Measurements from ENCODE around the gene DZIP3. TPM values are rescaled to one million over a fixed set of nuclear protein-coding genes. Genes with fewer than 3 reads are reported as not detected.

DZIP3 gene
- total RNA-seq, 1 donor from 2014 or later, result 89.0 TPM

DNA sequence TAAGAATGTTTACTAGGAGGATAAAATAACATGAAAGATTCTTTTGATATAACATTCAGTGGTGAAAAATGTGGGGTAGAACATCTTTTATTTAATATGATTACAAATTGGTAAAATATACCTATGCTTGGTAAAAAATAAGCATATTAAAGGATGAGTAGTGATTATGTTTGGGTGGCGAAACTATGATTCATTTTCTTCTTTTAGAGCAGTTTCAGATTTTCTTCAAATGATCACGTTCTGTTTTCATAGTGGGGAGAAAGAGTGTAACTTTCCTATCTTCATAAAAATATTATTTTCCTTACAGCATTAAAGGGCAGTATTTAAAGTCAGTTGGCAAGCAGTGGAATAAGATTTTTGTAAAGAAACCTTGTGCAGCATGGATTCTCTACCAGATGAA, 15.5 kb downstream of the DZIP3 start:
- Histone ChIP-seq H2AFZ (replicated peaks) (no peak overlapping the region), H3K4me3 (no peak overlapping the region), H3K9me3 (ENCODE audit: low read depth) (no peaks in the 10 kb centered on the region), H3K79me2 (ENCODE audit: low read depth) (peaks cover 49% of the 10 kb centered on the region), H3K27ac (no peak overlapping the region), H3K9ac (no peak overlapping the region), H3K36me3 (peaks cover 3% of the 10 kb centered on the region), H3K27me3 (no peaks in the 10 kb centered on the region), H3F3A (ENCODE audit: low read depth) (peaks cover 13% of the 10 kb centered on the region), H3K4me1 (peaks cover 26% of the 10 kb centered on the region), H3K4me2 (no peak overlapping the region), H4K20me1 (ENCODE audit: low read depth) (peaks cover 6% of the 10 kb centered on the region)
- Mint-ChIP-seq H3K4me1 (peaks cover 20% of the 10 kb centered on the region), H3K36me3 (peaks cover 32% of the 10 kb centered on the region), H3K4me3 (no peak overlapping the region), H3K27me3 (ENCODE audit: insufficient read depth, low read depth) (no peaks in the 10 kb centered on the region), H3K27ac (no peak overlapping the region), H3K9me3 (peaks cover 5% of the 10 kb centered on the region)
- no peak for TF ChIP-seq EZH2 (IDR thresholded peaks at IDR 0.05)
- TF ChIP-seq, protein P1, sequence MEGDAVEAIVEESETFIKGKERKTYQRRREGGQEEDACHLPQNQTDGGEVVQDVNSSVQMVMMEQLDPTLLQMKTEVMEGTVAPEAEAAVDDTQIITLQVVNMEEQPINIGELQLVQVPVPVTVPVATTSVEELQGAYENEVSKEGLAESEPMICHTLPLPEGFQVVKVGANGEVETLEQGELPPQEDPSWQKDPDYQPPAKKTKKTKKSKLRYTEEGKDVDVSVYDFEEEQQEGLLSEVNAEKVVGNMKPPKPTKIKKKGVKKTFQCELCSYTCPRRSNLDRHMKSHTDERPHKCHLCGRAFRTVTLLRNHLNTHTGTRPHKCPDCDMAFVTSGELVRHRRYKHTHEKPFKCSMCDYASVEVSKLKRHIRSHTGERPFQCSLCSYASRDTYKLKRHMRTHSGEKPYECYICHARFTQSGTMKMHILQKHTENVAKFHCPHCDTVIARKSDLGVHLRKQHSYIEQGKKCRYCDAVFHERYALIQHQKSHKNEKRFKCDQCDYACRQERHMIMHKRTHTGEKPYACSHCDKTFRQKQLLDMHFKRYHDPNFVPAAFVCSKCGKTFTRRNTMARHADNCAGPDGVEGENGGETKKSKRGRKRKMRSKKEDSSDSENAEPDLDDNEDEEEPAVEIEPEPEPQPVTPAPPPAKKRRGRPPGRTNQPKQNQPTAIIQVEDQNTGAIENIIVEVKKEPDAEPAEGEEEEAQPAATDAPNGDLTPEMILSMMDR (IDR thresholded peaks at IDR 0.05), result no peak
- no peak for TF ChIP-seq EZH2phosphoT487 (IDR thresholded peaks at IDR 0.05)
- DNase-seq (ENCODE audit: low spot score), result no peak

DNA sequence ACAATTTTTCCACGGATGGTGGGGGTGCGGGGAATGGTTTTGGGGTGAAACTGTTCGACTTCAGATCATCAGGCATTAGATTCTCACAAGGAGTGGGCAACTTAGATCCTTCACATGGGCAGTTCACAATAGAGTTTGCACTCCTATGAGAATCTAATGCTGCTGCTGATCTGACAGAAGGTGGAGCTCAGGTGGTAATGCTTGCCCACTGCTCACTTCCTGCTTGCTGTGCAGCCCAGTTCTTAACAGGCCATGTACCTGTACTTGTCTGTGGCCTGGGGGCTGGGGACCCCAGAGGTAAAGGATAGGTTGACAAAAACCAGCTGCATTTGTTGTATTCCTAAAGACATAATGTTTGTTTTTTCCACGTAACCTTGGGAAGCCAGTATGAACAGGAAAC, 16.0 kb downstream of the DZIP3 start:
- Mint-ChIP-seq H3K4me3 (no peak overlapping the region), H3K36me3 (peaks cover 30% of the 10 kb centered on the region), H3K27ac (no peak overlapping the region), H3K9me3 (peaks cover 5% of the 10 kb centered on the region), H3K4me1 (peaks cover 20% of the 10 kb centered on the region), H3K27me3 (ENCODE audit: insufficient read depth, low read depth) (no peaks in the 10 kb centered on the region)
- H3K4me1 ChIP-seq, result peaks cover 26% of the 10 kb centered on the region
- no peak overlapping the region for H2AFZ ChIP-seq (replicated peaks)
- no peak overlapping the region for H3K4me2 ChIP-seq
- H3F3A ChIP-seq (ENCODE audit: low read depth), result peaks cover 13% of the 10 kb centered on the region
- no peak overlapping the region for H3K4me3 ChIP-seq
- DNase-seq (ENCODE audit: low spot score), result no peak
- peaks cover 3% of the 10 kb centered on the region for H3K36me3 ChIP-seq
- no peaks in the 10 kb centered on the region for H3K9me3 ChIP-seq (ENCODE audit: low read depth)
- no peak for TF ChIP-seq EZH2 (IDR thresholded peaks at IDR 0.05)
- TF ChIP-seq EZH2phosphoT487 (IDR thresholded peaks at IDR 0.05), result no peak
- TF ChIP-seq, protein P1 (IDR thresholded peaks at IDR 0.05), result no peak
- H3K27ac ChIP-seq, result no peak overlapping the region
- peaks cover 44% of the 10 kb centered on the region for H3K79me2 ChIP-seq (ENCODE audit: low read depth)
- H4K20me1 ChIP-seq (ENCODE audit: low read depth), result peaks cover 6% of the 10 kb centered on the region
- no peaks in the 10 kb centered on the region for H3K27me3 ChIP-seq
- no peak overlapping the region for H3K9ac ChIP-seq

DNA sequence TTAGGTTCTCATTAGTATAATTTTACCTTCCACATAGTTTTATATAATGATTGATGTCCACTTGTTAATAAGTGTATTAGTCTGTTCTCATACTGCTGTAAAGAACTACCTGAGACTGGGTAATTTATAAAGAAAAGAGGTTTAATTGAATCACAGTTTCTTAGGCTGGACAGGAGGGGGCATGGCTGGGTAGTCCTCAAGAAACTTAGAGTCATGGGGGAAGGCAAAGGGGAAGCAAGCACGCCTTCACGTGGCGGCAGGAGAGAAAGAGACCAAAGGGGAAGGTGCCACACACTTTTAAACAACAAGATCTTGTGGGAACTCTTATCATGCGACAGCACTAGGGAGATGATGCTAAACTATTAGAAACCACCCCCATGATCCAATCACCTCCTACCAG, 19.2 kb downstream of the DZIP3 start:
- peaks cover 8% of the 10 kb centered on the region for H3K36me3 ChIP-seq
- H3K36me3 Mint-ChIP-seq, result peaks cover 28% of the 10 kb centered on the region
- H3K27ac ChIP-seq, result no peak overlapping the region
- H3K9ac ChIP-seq, result no peak overlapping the region
- peaks cover 5% of the 10 kb centered on the region for H3K4me1 ChIP-seq
- no peak overlapping the region for H3K4me3 ChIP-seq
- no peaks in the 10 kb centered on the region for H3K27me3 Mint-ChIP-seq (ENCODE audit: insufficient read depth, low read depth)
- H3F3A ChIP-seq (ENCODE audit: low read depth), result no peaks in the 10 kb centered on the region
- H3K79me2 ChIP-seq (ENCODE audit: low read depth), result peaks cover 21% of the 10 kb centered on the region
- peak; percentile 31 for DNase-seq (ENCODE audit: low spot score)
- no peak overlapping the region for H3K27ac Mint-ChIP-seq
- H2AFZ ChIP-seq (replicated peaks), result no peak overlapping the region
- H3K4me3 Mint-ChIP-seq, result no peak overlapping the region
- TF ChIP-seq EZH2 (IDR thresholded peaks at IDR 0.05), result no peak
- TF ChIP-seq, protein P1 (IDR thresholded peaks at IDR 0.05), result peak; percentile 35
- H4K20me1 ChIP-seq (ENCODE audit: low read depth), result no peaks in the 10 kb centered on the region
- H3K9me3 ChIP-seq (ENCODE audit: low read depth), result no peaks in the 10 kb centered on the region
- H3K4me1 Mint-ChIP-seq, result peaks cover 3% of the 10 kb centered on the region
- no peaks in the 10 kb centered on the region for H3K27me3 ChIP-seq
- H3K9me3 Mint-ChIP-seq, result no peaks in the 10 kb centered on the region
- H3K4me2 ChIP-seq, result no peak overlapping the region

Measured in neural progenitor cell (in vitro differentiated cells).